Mesendoderm (in vitro differentiated cells): ENCODE data around the gene SCGB1D1.

Source experiments
- DNase-seq: peaks from one replicate; pipeline ENCODE4 v3.0.0; 2013
- H2AK5ac ChIP-seq: 2 replicates; pipeline ENCODE4 v1.6.1; 2013; ENCODE audit warnings: low read length, inconsistent platforms
- H2BK120ac ChIP-seq: 2 replicates; pipeline ENCODE4 v1.6.1; 2013; ENCODE audit warnings: low read depth, mild to moderate bottlenecking, low read length, moderate library complexity, mixed read lengths
- H2BK15ac ChIP-seq: replicated peaks from 2 replicates; pipeline ENCODE4 v1.6.1; 2013; ENCODE audit warnings: low read depth, mild to moderate bottlenecking, moderate library complexity
- H2BK5ac ChIP-seq: 2 replicates; pipeline ENCODE4 v1.6.1; 2013; ENCODE audit warnings: low read length, inconsistent platforms
- H3K18ac ChIP-seq: 2 replicates; pipeline ENCODE4 v1.6.1; 2013; ENCODE audit warnings: mild to moderate bottlenecking, low read length, mixed read lengths
- H3K23ac ChIP-seq: one replicate; pipeline ENCODE4 v1.6.1; 2013; ENCODE audit warnings: low read length
- H3K27ac ChIP-seq: 2 replicates; pipeline ENCODE4 v1.5.1; 2013; ENCODE audit warnings: low read depth, mild to moderate bottlenecking, inconsistent platforms, low read length, moderate library complexity
- H3K27me3 ChIP-seq: 2 replicates; pipeline ENCODE4 v1.6.1; 2013; ENCODE audit warnings: low read length, control low read depth, mild to moderate bottlenecking, inconsistent platforms; ENCODE audit not compliant: insufficient read depth, poor library complexity
- H3K36me3 ChIP-seq: 2 replicates; pipeline ENCODE4 v1.6.1; 2013; ENCODE audit warnings: low read length, inconsistent platforms; ENCODE audit not compliant: control insufficient read depth, insufficient read depth
- H3K4ac ChIP-seq: one replicate; pipeline ENCODE4 v1.6.1; 2013; ENCODE audit warnings: low read depth, mild to moderate bottlenecking, low read length, moderate library complexity
- H3K4me1 ChIP-seq: 2 replicates; pipeline ENCODE4 v1.6.1; 2013; ENCODE audit warnings: low read depth, low read length, inconsistent platforms; ENCODE audit not compliant: control insufficient read depth
- H3K4me2 ChIP-seq: 2 replicates; pipeline ENCODE4 v1.6.1; 2013; ENCODE audit warnings: low read length
- H3K4me3 ChIP-seq: 2 replicates; pipeline ENCODE4 v1.5.1; 2013; ENCODE audit warnings: mild to moderate bottlenecking, low read length
- H3K56ac ChIP-seq: one replicate; pipeline ENCODE4 v1.6.1; 2013; ENCODE audit warnings: low read length
- H3K79me1 ChIP-seq: 2 replicates; pipeline ENCODE4 v1.6.1; 2013; ENCODE audit warnings: low read length, inconsistent platforms
- H3K79me2 ChIP-seq: 2 replicates; pipeline ENCODE4 v1.6.1; 2013; ENCODE audit warnings: mild to moderate bottlenecking, low read length; ENCODE audit not compliant: control insufficient read depth, insufficient read depth
- H3K9ac ChIP-seq: 2 replicates; pipeline ENCODE4 v1.6.1; 2013; ENCODE audit warnings: low read length, inconsistent platforms
- H4K5ac ChIP-seq: one replicate; pipeline ENCODE4 v1.6.1; 2013; ENCODE audit warnings: low read length
- H4K8ac ChIP-seq: one replicate; pipeline ENCODE4 v1.6.1; 2013; ENCODE audit warnings: low read depth, mild to moderate bottlenecking, control low read depth, low read length, moderate library complexity
- WGBS: extraction: QIAGEN DNeasy Blood & Tissue Kit; methylation state at CpG from one replicate; pipeline ENCODE4 v1.1.7; 2013; ENCODE audit warnings: low lambda C conversion rate, missing lambda C conversion rate; ENCODE audit not compliant: insufficient coverage; ENCODE audit errors: extremely low coverage; 5-methylcytosine and 5-hydroxymethylcytosine counted together

Gene SCGB1D1

GRCh38 chr11:62171261-62171723, 18.7 kb upstream of the SCGB1D1 start:
- no peak overlapping the region for H3K23ac ChIP-seq
- H3K36me3 ChIP-seq, result no peaks in the 10 kb centered on the region
- no peak overlapping the region for H2BK120ac ChIP-seq
- peak; percentile 92 for DNase-seq
- no peak overlapping the region for H3K56ac ChIP-seq
- H3K4me1 ChIP-seq, result no peaks in the 10 kb centered on the region
- H4K8ac ChIP-seq, result no peak overlapping the region
- H3K4ac ChIP-seq, result no peak overlapping the region
- no peak overlapping the region for H3K27ac ChIP-seq
- no peak overlapping the region for H3K4me3 ChIP-seq
- H3K79me1 ChIP-seq, result no peaks in the 10 kb centered on the region
- H3K79me2 ChIP-seq, result no peaks in the 10 kb centered on the region
- no peak overlapping the region for H4K5ac ChIP-seq
- WGBS, result 100% methylated on average over 1 of the region's 14 CpGs
- H2BK5ac ChIP-seq, result no peak overlapping the region
- no peak overlapping the region for H2AK5ac ChIP-seq
- H3K18ac ChIP-seq, result no peak overlapping the region
- H3K9ac ChIP-seq, result no peak overlapping the region
- H3K27me3 ChIP-seq, result no peaks in the 10 kb centered on the region
- no peak overlapping the region for H2BK15ac ChIP-seq
- H3K4me2 ChIP-seq, result no peak overlapping the region

- no peak for DNase-seq
- Histone ChIP-seq H3K79me2 (no peaks in the 10 kb centered on the region), H3K9ac (no peak overlapping the region), H2BK5ac (no peak overlapping the region), H2BK120ac (no peak overlapping the region), H4K5ac (no peak overlapping the region), H3K36me3 (no peaks in the 10 kb centered on the region), H3K23ac (no peak overlapping the region), H3K4me2 (no peak overlapping the region), H3K4me1 (no peaks in the 10 kb centered on the region), H3K79me1 (no peaks in the 10 kb centered on the region), H4K8ac (no peak overlapping the region), H3K27me3 (no peaks in the 10 kb centered on the region), H2BK15ac (no peak overlapping the region), H3K56ac (no peak overlapping the region), H3K27ac (no peak overlapping the region), H3K4me3 (no peak overlapping the region), H3K4ac (no peak overlapping the region), H3K18ac (no peak overlapping the region), H2AK5ac (no peak overlapping the region)
- WGBS, result no CpG with 5 or more reads among the region's 7 CpGs
These were observed 17.7 kb upstream of the SCGB1D1 start for GRCh38 chr11:62172294-62172693.

- WGBS, result no CpG with 5 or more reads among the region's 3 CpGs
These were observed 13.2 kb upstream of the SCGB1D1 start for GRCh38 chr11:62176766-62177165.

GRCh38 chr11:62179995-62180394, 10.0 kb upstream of the SCGB1D1 start:
- no peak overlapping the region for H3K27ac ChIP-seq
- H4K8ac ChIP-seq, result no peak overlapping the region
- WGBS, result no CpG with 5 or more reads among the region's 5 CpGs
- H2BK15ac ChIP-seq, result no peak overlapping the region
- no peak overlapping the region for H2BK5ac ChIP-seq
- no peak overlapping the region for H3K4me2 ChIP-seq
- H3K79me1 ChIP-seq, result no peaks in the 10 kb centered on the region
- no peak overlapping the region for H3K9ac ChIP-seq
- H3K56ac ChIP-seq, result no peak overlapping the region
- H3K79me2 ChIP-seq, result no peaks in the 10 kb centered on the region
- no peak overlapping the region for H3K18ac ChIP-seq
- no peaks in the 10 kb centered on the region for H3K36me3 ChIP-seq
- no peak overlapping the region for H3K4ac ChIP-seq
- no peak overlapping the region for H2AK5ac ChIP-seq
- DNase-seq, result no peak
- no peak overlapping the region for H4K5ac ChIP-seq
- H3K23ac ChIP-seq, result no peak overlapping the region
- H3K27me3 ChIP-seq, result no peaks in the 10 kb centered on the region
- no peak overlapping the region for H2BK120ac ChIP-seq
- no peak overlapping the region for H3K4me3 ChIP-seq
- no peaks in the 10 kb centered on the region for H3K4me1 ChIP-seq

More at GRCh38 chr11:62176766-62177165, 13.2 kb upstream of the SCGB1D1 start:
- H2BK15ac ChIP-seq, result no peak overlapping the region
- no peak overlapping the region for H2BK5ac ChIP-seq
- no peaks in the 10 kb centered on the region for H3K36me3 ChIP-seq
- no peak overlapping the region for H3K4me3 ChIP-seq
- H3K23ac ChIP-seq, result no peak overlapping the region
- H3K18ac ChIP-seq, result no peak overlapping the region
- no peaks in the 10 kb centered on the region for H3K4me1 ChIP-seq
- H4K8ac ChIP-seq, result no peak overlapping the region
- no peaks in the 10 kb centered on the region for H3K27me3 ChIP-seq
- no peak overlapping the region for H2AK5ac ChIP-seq
- no peak for DNase-seq
- no peak overlapping the region for H2BK120ac ChIP-seq
- no peak overlapping the region for H3K4me2 ChIP-seq
- H4K5ac ChIP-seq, result no peak overlapping the region
- no peaks in the 10 kb centered on the region for H3K79me1 ChIP-seq
- H3K79me2 ChIP-seq, result no peaks in the 10 kb centered on the region
- no peak overlapping the region for H3K27ac ChIP-seq
- no peak overlapping the region for H3K9ac ChIP-seq
- no peak overlapping the region for H3K4ac ChIP-seq
- no peak overlapping the region for H3K56ac ChIP-seq

GRCh38 chr11:62181097-62181496, 8.9 kb upstream of the SCGB1D1 start:
- no peak overlapping the region for H3K4me3 ChIP-seq
- DNase-seq, result no peak
- no peak overlapping the region for H3K4me2 ChIP-seq
- no peak overlapping the region for H3K4ac ChIP-seq
- no peak overlapping the region for H2AK5ac ChIP-seq
- no peaks in the 10 kb centered on the region for H3K36me3 ChIP-seq
- H3K18ac ChIP-seq, result no peak overlapping the region
- H2BK120ac ChIP-seq, result no peak overlapping the region
- no peak overlapping the region for H2BK5ac ChIP-seq
- no peak overlapping the region for H2BK15ac ChIP-seq
- H3K79me1 ChIP-seq, result no peaks in the 10 kb centered on the region
- no peaks in the 10 kb centered on the region for H3K27me3 ChIP-seq
- no peaks in the 10 kb centered on the region for H3K79me2 ChIP-seq
- H4K8ac ChIP-seq, result no peak overlapping the region
- no peak overlapping the region for H3K27ac ChIP-seq
- no peak overlapping the region for H3K56ac ChIP-seq
- no peak overlapping the region for H4K5ac ChIP-seq
- H3K4me1 ChIP-seq, result no peaks in the 10 kb centered on the region
- no peak overlapping the region for H3K23ac ChIP-seq
- WGBS, result no CpG with 5 or more reads among the region's 2 CpGs
- H3K9ac ChIP-seq, result no peak overlapping the region

GRCh38 chr11:62182147-62182891, 7.7 kb upstream of the SCGB1D1 start:
- no CpG with 5 or more reads among the region's 8 CpGs for WGBS
- no peak overlapping the region for H3K4ac ChIP-seq
- H2BK15ac ChIP-seq, result no peak overlapping the region

More at GRCh38 chr11:62182147-62182891, 7.7 kb upstream of the SCGB1D1 start:
- no peak overlapping the region for H3K23ac ChIP-seq
- H3K36me3 ChIP-seq, result no peaks in the 10 kb centered on the region
- no peak overlapping the region for H3K4me2 ChIP-seq
- H2AK5ac ChIP-seq, result no peak overlapping the region
- DNase-seq, result no peak
- no peak overlapping the region for H3K56ac ChIP-seq
- no peaks in the 10 kb centered on the region for H3K4me1 ChIP-seq
- no peak overlapping the region for H2BK5ac ChIP-seq
- no peaks in the 10 kb centered on the region for H3K79me2 ChIP-seq
- H3K9ac ChIP-seq, result no peak overlapping the region
- H4K8ac ChIP-seq, result no peak overlapping the region
- H3K4me3 ChIP-seq, result no peak overlapping the region
- no peak overlapping the region for H4K5ac ChIP-seq
- no peak overlapping the region for H2BK120ac ChIP-seq
- no peaks in the 10 kb centered on the region for H3K27me3 ChIP-seq
- no peaks in the 10 kb centered on the region for H3K79me1 ChIP-seq
- H3K27ac ChIP-seq, result no peak overlapping the region
- H3K18ac ChIP-seq, result no peak overlapping the region
